ENCODE measurements around the gene FAM221A.

FAM221A gene

DNA sequence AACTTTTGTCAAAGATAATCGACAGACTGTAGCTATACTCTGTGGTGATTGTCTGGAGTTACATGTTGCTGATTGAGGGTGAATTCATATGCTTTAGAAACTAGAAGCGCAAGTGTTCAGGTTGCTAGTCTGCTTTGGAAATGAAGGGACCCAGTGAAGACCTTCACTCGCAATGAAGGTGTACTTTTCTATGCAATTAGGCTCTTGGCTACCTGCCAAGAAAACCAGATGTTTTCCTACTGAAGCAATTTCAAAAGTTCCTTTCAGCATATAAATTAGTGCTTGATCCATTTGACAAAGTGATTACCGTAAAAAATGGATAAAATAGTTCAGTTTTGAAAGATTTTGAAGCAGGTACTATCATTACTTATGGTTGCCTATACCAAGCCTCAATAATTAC is 20.0 kb downstream of the FAM221A start:
- Histone ChIP-seq H2AFZ (ENCODE audit: low read length, unreplicated experiment) (no peak overlapping the region), H3K36me3 (ENCODE audit: insufficient read depth, low read length) (peaks cover under 1% of the 10 kb centered on the region; the same call in 1 of the 2 replicates), H3K27me3 (ENCODE audit: insufficient read depth, low read length) (no peaks in the 10 kb centered on the region), H3K79me2 (ENCODE audit: control insufficient read depth, insufficient read depth, low read length, unreplicated experiment) (no peaks in the 10 kb centered on the region), H3K4me1 (ENCODE audit: control insufficient read depth, insufficient read depth, low read length, unreplicated experiment) (peaks cover 6% of the 10 kb centered on the region), H3K4me3 (ENCODE audit: low read depth, low read length) (no peak overlapping the region), H3K27ac (ENCODE audit: low read depth, low read length) (no peak overlapping the region)

DNA sequence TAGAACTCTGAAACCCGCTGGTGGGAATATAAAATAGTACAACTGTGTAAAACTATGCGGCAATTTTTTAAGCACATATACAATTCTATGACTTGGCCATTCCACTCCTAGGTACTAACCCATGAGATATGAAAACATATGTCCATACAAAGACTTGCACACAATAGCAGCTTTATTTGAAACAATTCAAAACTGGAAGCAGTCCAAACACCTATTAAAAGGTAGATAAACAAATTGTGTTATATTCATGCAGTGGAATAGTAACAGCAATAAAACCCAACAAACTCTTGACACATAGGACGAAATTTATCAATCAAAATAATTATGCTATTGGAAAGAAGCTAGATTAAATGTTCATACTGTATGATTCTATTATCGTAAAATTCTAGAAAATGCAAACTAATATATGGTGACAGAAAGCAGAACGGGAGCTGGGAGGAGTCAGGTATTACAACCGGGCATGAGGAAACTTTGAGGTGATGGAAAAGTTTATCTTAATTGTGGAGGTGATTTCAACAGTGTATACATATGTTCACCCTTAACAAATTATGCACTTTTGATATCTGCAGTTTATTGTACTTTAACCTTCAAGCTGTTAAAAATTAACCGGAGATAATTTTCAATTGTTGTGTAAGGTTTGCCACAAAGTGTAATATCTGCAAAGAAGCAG is 29.2 kb downstream of the FAM221A start:
- Histone ChIP-seq H3K4me1 (ENCODE audit: control insufficient read depth, insufficient read depth, low read length, unreplicated experiment) (peaks cover 9% of the 10 kb centered on the region), H3K4me3 (ENCODE audit: low read depth, low read length) (no peak overlapping the region), H3K36me3 (ENCODE audit: insufficient read depth, low read length) (peaks cover 4% of the 10 kb centered on the region; the same call in 1 of the 2 replicates), H3K27me3 (ENCODE audit: insufficient read depth, low read length) (no peaks in the 10 kb centered on the region), H2AFZ (ENCODE audit: low read length, unreplicated experiment) (no peak overlapping the region), H3K27ac (ENCODE audit: low read depth, low read length) (no peak overlapping the region), H3K79me2 (ENCODE audit: control insufficient read depth, insufficient read depth, low read length, unreplicated experiment) (no peaks in the 10 kb centered on the region)

DNA sequence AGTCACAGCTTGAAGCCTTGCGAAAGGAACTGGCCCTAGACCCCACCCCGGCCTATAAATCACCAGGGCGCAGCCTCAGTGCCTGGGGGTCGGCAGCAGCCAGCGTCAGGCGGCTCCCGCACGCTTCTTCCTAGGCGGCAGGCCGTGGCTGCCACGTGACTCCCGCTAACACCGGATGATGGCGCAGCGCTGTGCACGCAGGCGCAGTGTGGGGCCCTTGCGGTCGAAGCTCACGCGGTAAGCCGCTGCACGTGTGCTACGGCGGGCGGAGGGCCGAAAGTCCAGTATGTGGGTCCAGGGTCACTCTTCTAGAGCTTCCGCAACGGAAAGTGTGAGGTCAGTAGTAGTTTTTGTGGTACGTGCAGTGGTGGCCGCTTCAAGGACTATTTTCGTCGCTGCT is 30.0 kb downstream of the FAM221A start, which contains the start of gene STK31:
STK31 (plus strand) TSS at position 220 of the 400 bp plus-strand sequence; CDS start at position 287, 67 bp downstream.
- Histone ChIP-seq H3K79me2 (ENCODE audit: control insufficient read depth, insufficient read depth, low read length, unreplicated experiment) (no peaks in the 10 kb centered on the region), H3K27ac (ENCODE audit: low read depth, low read length) (no peak within 1 kb of the TSS), H3K4me1 (ENCODE audit: control insufficient read depth, insufficient read depth, low read length, unreplicated experiment) (peaks cover 9% of the 10 kb centered on the region), H3K27me3 (ENCODE audit: insufficient read depth, low read length) (no peaks in the 10 kb centered on the region), H2AFZ (ENCODE audit: low read length, unreplicated experiment) (no peak within 1 kb of the TSS), H3K36me3 (ENCODE audit: insufficient read depth, low read length) (peaks cover 4% of the 10 kb centered on the region; the same call in 1 of the 2 replicates), H3K4me3 (ENCODE audit: low read depth, low read length) (no peak within 1 kb of the TSS)

DNA sequence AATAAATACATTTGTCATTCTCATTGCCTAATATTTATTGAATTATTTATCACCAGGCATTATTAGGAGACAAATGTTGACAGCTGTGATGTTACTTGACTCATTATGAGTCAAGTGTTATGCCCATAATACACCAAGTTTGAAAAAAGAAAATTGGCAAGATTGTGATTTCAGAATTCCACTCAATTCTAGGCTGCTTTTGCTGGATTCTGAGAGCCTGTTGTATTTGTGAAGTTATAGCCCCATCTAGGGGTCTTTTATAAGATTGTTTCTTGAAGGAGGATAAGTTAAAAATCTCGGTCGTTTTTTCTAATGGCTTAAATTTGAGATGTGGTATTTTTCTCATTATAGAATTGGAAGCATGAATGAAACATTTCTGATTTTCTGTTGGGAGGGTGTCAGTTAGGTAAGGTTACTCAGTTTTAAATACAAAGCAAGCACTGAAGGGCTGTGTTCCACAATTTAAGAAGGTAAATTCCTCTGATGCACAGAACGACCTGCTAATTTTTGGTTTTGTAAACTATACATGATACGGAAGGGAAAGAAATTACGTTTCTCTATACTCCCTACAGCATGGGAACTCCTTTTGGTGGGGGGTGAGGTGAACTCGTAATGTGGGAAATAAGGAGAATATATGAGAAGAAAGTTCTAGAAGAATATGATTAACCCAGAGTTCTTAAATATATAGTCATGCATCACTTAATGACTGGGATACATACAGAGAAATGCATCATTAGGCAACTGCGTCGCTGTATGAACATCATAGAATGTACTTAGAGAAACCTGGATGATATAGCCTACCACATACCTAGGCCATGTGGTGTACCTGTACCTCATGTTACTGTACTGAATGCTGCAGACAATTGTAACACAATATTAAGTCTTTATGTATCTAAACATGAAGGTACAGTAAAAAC is 32.6 kb downstream of the FAM221A start:
- Histone ChIP-seq H3K27me3 (ENCODE audit: insufficient read depth, low read length) (no peaks in the 10 kb centered on the region), H3K4me1 (ENCODE audit: control insufficient read depth, insufficient read depth, low read length, unreplicated experiment) (peaks cover 9% of the 10 kb centered on the region), H3K4me3 (ENCODE audit: low read depth, low read length) (no peak overlapping the region), H2AFZ (ENCODE audit: low read length, unreplicated experiment) (no peak overlapping the region), H3K79me2 (ENCODE audit: control insufficient read depth, insufficient read depth, low read length, unreplicated experiment) (no peaks in the 10 kb centered on the region), H3K27ac (ENCODE audit: low read depth, low read length) (no peak overlapping the region), H3K36me3 (ENCODE audit: insufficient read depth, low read length) (no peaks in the 10 kb centered on the region)

DNA sequence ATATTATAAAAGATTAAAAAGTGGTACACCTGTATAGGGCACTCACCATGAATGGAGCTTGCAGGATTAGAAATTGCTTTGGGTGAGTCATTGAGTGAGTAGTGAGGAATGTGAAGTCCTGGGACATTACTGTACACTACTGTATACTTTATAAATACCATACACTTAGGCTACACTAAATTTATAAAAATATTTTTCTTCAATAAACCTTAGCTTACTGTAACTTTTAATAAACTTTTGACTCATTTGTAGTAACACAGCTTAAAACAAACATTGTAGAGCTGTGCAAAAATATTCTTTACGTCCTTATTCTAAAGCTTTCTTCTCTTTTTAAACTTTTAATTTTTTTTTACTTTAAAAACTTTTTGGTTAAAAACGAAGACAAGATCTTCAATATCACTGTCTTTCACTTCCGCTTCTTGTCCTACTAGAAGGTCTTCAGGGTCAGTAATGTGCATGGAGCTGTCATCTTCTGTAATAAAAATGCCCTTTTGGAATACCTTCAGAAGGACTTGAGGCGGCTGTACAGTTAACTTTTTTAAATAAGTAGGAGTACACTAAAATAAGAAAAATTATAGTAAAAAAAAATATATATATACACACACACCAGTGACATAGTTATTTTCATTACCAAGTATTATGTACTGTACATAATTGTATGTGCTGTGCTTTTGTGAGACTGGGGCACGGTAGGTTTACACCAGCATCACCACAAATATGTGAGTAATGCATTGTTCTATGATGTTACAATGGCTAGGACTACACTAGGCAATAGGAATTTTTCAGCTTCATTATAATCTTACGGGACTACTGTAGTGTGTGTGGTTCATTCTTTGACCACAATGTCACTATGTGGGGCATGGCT is 33.5 kb downstream of the FAM221A start:
- Histone ChIP-seq H3K36me3 (ENCODE audit: insufficient read depth, low read length) (no peaks in the 10 kb centered on the region), H3K79me2 (ENCODE audit: control insufficient read depth, insufficient read depth, low read length, unreplicated experiment) (no peaks in the 10 kb centered on the region), H3K27ac (ENCODE audit: low read depth, low read length) (peak overlapping the region; percentile 18; the same call in 1 of the 2 replicates), H3K27me3 (ENCODE audit: insufficient read depth, low read length) (no peaks in the 10 kb centered on the region), H3K4me3 (ENCODE audit: low read depth, low read length) (no peak overlapping the region), H2AFZ (ENCODE audit: low read length, unreplicated experiment) (no peak overlapping the region), H3K4me1 (ENCODE audit: control insufficient read depth, insufficient read depth, low read length, unreplicated experiment) (peaks cover 9% of the 10 kb centered on the region)

DNA sequence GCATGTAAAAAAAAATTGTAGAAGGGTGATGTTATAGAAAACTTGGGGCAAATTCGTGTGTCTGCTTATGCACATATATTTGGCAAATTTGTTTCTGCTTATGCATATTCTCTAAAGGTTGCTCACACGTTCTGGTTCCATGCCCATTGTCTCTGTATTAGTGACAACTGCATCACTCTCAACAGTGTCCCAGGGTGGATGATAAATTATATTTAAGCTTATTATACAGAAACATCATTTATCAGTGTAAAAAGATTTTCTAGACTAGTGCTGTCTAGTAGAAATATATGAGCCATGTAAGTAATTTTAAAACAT is 34.1 kb downstream of the FAM221A start:
- Histone ChIP-seq H3K27me3 (ENCODE audit: insufficient read depth, low read length) (no peaks in the 10 kb centered on the region), H2AFZ (ENCODE audit: low read length, unreplicated experiment) (no peak overlapping the region), H3K27ac (ENCODE audit: low read depth, low read length) (no peak overlapping the region), H3K36me3 (ENCODE audit: insufficient read depth, low read length) (no peaks in the 10 kb centered on the region), H3K4me1 (ENCODE audit: control insufficient read depth, insufficient read depth, low read length, unreplicated experiment) (peaks cover 9% of the 10 kb centered on the region), H3K4me3 (ENCODE audit: low read depth, low read length) (no peak overlapping the region), H3K79me2 (ENCODE audit: control insufficient read depth, insufficient read depth, low read length, unreplicated experiment) (no peaks in the 10 kb centered on the region)

DNA sequence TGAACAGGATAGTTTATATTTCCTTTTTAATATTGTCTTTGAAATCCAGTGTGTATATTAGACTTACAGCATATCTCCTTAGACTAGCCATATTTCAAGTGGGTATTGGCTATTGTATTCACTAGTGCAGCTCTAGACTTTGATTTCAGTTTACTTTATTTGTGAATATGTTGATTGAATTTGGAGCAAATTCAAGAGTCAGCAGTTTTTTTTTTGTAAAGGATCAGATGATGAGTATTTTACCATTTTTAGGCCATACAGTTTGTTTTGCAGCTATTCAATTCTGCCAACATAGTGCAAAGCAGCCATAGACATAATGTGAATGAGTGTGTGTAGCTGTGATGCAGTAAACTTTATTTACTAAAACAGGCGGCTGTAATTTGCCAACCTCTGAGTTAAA is 34.6 kb downstream of the FAM221A start:
- Histone ChIP-seq H3K27ac (ENCODE audit: low read depth, low read length) (no peak overlapping the region), H3K27me3 (ENCODE audit: insufficient read depth, low read length) (no peaks in the 10 kb centered on the region), H2AFZ (ENCODE audit: low read length, unreplicated experiment) (no peak overlapping the region), H3K36me3 (ENCODE audit: insufficient read depth, low read length) (no peaks in the 10 kb centered on the region), H3K4me3 (ENCODE audit: low read depth, low read length) (no peak overlapping the region), H3K4me1 (ENCODE audit: control insufficient read depth, insufficient read depth, low read length, unreplicated experiment) (peaks cover 9% of the 10 kb centered on the region), H3K79me2 (ENCODE audit: control insufficient read depth, insufficient read depth, low read length, unreplicated experiment) (no peaks in the 10 kb centered on the region)

DNA sequence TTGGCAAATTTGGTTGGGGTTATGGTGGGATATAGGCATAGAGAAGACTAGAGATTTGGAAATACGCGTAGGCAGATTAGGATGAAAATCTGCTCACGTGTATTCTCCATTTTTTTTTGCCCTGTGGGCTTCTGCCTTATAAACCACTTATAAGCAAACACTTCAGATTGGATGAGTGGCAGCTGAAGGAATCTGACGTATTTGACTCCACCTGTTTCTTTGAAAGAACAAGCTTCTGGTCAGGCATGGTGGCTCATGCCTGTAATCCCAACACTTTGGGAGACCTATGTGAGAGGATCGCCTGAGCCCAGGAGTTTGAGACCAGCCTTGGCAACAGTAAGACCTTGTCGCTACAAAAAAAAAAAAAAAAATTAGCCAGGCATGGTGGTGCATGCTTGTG is 35.1 kb downstream of the FAM221A start:
- H3K36me3 ChIP-seq (ENCODE audit: insufficient read depth, low read length), result no peaks in the 10 kb centered on the region
- H3K79me2 ChIP-seq (ENCODE audit: control insufficient read depth, insufficient read depth, low read length, unreplicated experiment), result no peaks in the 10 kb centered on the region
- H3K27ac ChIP-seq (ENCODE audit: low read depth, low read length), result no peak overlapping the region
- peaks cover 9% of the 10 kb centered on the region for H3K4me1 ChIP-seq (ENCODE audit: control insufficient read depth, insufficient read depth, low read length, unreplicated experiment)
- H3K4me3 ChIP-seq (ENCODE audit: low read depth, low read length), result no peak overlapping the region
- no peaks in the 10 kb centered on the region for H3K27me3 ChIP-seq (ENCODE audit: insufficient read depth, low read length)
- H2AFZ ChIP-seq (ENCODE audit: low read length, unreplicated experiment), result no peak overlapping the region

DNA sequence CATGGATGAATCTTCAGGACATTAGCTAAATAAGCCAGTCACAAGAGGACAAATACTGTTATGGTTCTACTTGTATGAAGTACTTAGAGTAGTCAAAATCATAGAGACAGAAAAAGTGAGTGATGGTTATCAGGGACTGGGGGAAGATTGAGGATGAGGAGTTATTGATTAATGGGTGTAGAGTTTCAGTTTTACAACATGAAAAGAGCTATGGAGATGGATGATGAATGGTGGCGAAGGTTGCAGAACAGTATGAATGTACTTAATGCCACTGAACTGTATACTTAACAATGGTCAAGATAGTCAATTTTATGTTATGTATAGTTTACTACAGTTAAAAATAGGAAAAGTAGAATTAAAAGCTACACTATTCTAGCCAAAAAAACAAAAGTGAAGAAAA is 37.8 kb downstream of the FAM221A start:
- Histone ChIP-seq H3K79me2 (ENCODE audit: control insufficient read depth, insufficient read depth, low read length, unreplicated experiment) (no peaks in the 10 kb centered on the region), H3K4me1 (ENCODE audit: control insufficient read depth, insufficient read depth, low read length, unreplicated experiment) (peaks cover 7% of the 10 kb centered on the region), H2AFZ (ENCODE audit: low read length, unreplicated experiment) (no peak overlapping the region), H3K27ac (ENCODE audit: low read depth, low read length) (no peak overlapping the region), H3K27me3 (ENCODE audit: insufficient read depth, low read length) (no peaks in the 10 kb centered on the region), H3K4me3 (ENCODE audit: low read depth, low read length) (no peak overlapping the region), H3K36me3 (ENCODE audit: insufficient read depth, low read length) (no peaks in the 10 kb centered on the region)

DNA sequence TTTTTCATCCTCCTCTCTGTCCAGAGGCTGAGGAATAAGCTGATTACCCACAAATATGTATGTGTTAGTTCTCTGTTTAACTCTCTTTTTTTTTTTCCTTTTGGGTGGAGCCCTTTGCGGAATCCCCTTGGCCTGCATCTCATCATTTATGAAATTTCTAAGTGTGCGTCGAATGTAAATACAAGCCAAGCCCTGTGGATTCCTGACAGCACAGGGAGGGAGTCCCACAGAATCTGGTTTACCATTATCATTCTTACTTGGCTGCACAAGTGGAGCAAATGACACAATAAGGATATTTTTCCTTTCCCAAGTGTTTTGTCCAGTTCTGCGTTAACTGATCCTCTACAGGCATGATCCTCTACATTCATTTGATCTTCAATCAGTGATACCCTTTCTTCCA is 41.5 kb downstream of the FAM221A start:
- no peaks in the 10 kb centered on the region for H3K4me1 ChIP-seq (ENCODE audit: control insufficient read depth, insufficient read depth, low read length, unreplicated experiment)
- no peaks in the 10 kb centered on the region for H3K79me2 ChIP-seq (ENCODE audit: control insufficient read depth, insufficient read depth, low read length, unreplicated experiment)
- no peak overlapping the region for H3K27ac ChIP-seq (ENCODE audit: low read depth, low read length)
- H3K27me3 ChIP-seq (ENCODE audit: insufficient read depth, low read length), result no peaks in the 10 kb centered on the region
- H3K36me3 ChIP-seq (ENCODE audit: insufficient read depth, low read length), result no peaks in the 10 kb centered on the region
- H2AFZ ChIP-seq (ENCODE audit: low read length, unreplicated experiment), result no peak overlapping the region
- no peak overlapping the region for H3K4me3 ChIP-seq (ENCODE audit: low read depth, low read length)

Data from ACC112 (cell line).